Activated naive CD4-positive, alpha-beta T cell treated with anti-CD3 and anti-CD28 coated beads, Interleukin-2, amount 50 U/mL, for 72 hours (primary cell): ENCODE measurements around the gene ZBTB37. TPM values are rescaled to one million over a fixed set of nuclear protein-coding genes. Genes with fewer than 3 reads are reported as not detected.
A peak's percentile ranks its signal among the peaks of the same experiment; 100 is the strongest.
"Not testable (repeated sequence)": the region's sequence is repeated elsewhere in the genome, so short reads cannot be mapped to it uniquely, and the experiment has no call there.

Experiments used
- ATAC-seq, 2 donors: fragments of 150-1000 bp; cut with Tn5 transposase; 2 replicates each; pipeline ENCODE4 v1.10.0; 2021; ENCODE audit warnings: mild to moderate bottlenecking in 2 of 2, moderate library complexity in 2 of 2
- DNase-seq, 2 donors: peaks; one replicate each; pipeline ENCODE4 v3.0.0; 2021 to 2022; ENCODE audit warnings: low spot score in 2 of 2
- H3K27ac Mint-ChIP-seq, 2 donors: one replicate each; pipeline ENCODE4 v1.8.0; 2022; ENCODE audit warnings: mild to moderate bottlenecking in 2 of 2, mixed read lengths in 2 of 2
- H3K36me3 Mint-ChIP-seq, 2 donors: one replicate each; pipeline ENCODE4 v1.8.0; 2022; ENCODE audit warnings: mixed read lengths in 2 of 2
- H3K9me3 Mint-ChIP-seq, 2 donors: one replicate each; pipeline ENCODE4 v1.8.0; 2022; ENCODE audit warnings: mixed read lengths in 2 of 2
- total RNA-seq, 2 donors: library from RNA; stranded (reverse); gene quantifications; one replicate each; pipeline ENCODE4 v1.2.3, GENCODE V29; 2022

Gene ZBTB37
- total RNA-seq, 2 donors from 2014 or later = 9.5 to 21.4 TPM

GRCh38 chr1:173881117-173881516 is 12.9 kb downstream of the ZBTB37 start:
- ATAC-seq, H3K27ac Mint-ChIP-seq, H3K36me3 Mint-ChIP-seq, H3K9me3 Mint-ChIP-seq, DNase-seq: not testable (repeated sequence)

- no peaks in the 10 kb centered on the region for H3K9me3 Mint-ChIP-seq
- no peak overlapping the region for H3K27ac Mint-ChIP-seq
- ATAC-seq (no peak), DNase-seq (no peak)
- H3K36me3 Mint-ChIP-seq = peaks cover 14% of the 10 kb centered on the region in 2 donors
Measured at GRCh38 chr1:173884701-173885100, 16.5 kb downstream of the ZBTB37 start.

GRCh38 chr1:173886746-173887611 is 18.8 kb downstream of the ZBTB37 start:
- ATAC-seq (peak; percentile 26 to 72), DNase-seq (no peak)
- Mint-ChIP-seq H3K9me3 (no peaks in the 10 kb centered on the region), H3K27ac (no peak overlapping the region), H3K36me3 (peaks cover 14 to 21% of the 10 kb centered on the region in 2 donors)

GRCh38 chr1:173887627-173888026 is 19.4 kb downstream of the ZBTB37 start:
- no peak overlapping the region for H3K27ac Mint-ChIP-seq
- ATAC-seq = peak; percentile 73 to 97

GRCh38 chr1:173888749-173889148 is 20.6 kb downstream of the ZBTB37 start:
- ATAC-seq (no peak), DNase-seq (no peak)
- Mint-ChIP-seq H3K36me3 (peaks cover 14 to 21% of the 10 kb centered on the region in 2 donors), H3K9me3 (no peaks in the 10 kb centered on the region), H3K27ac (no peak overlapping the region)

More at GRCh38 chr1:173887627-173888026, 19.4 kb downstream of the ZBTB37 start:
- Mint-ChIP-seq H3K36me3 (peaks cover 14 to 21% of the 10 kb centered on the region in 2 donors), H3K9me3 (no peaks in the 10 kb centered on the region)
- DNase-seq = no peak

GRCh38 chr1:173889885-173890284 is 21.7 kb downstream of the ZBTB37 start:
- no peak for DNase-seq
- ATAC-seq = no peak
- peaks cover 14 to 21% of the 10 kb centered on the region in 2 donors for H3K36me3 Mint-ChIP-seq
- H3K9me3 Mint-ChIP-seq = no peaks in the 10 kb centered on the region
- H3K27ac Mint-ChIP-seq = no peak overlapping the region

- H3K27ac Mint-ChIP-seq = no peak overlapping the region
- no peaks in the 10 kb centered on the region for H3K9me3 Mint-ChIP-seq
- DNase-seq (no peak), ATAC-seq (no peak)
- peaks cover 0 to 7% of the 10 kb centered on the region in 2 donors for H3K36me3 Mint-ChIP-seq
Measured at GRCh38 chr1:173893611-173894010, 25.4 kb downstream of the ZBTB37 start.

GRCh38 chr1:173894189-173894588 is 26.0 kb downstream of the ZBTB37 start:
- DNase-seq (no peak), ATAC-seq (no peak)
- Mint-ChIP-seq H3K27ac (no peak overlapping the region), H3K36me3 (peaks cover 0 to 7% of the 10 kb centered on the region in 2 donors), H3K9me3 (no peaks in the 10 kb centered on the region)

- Mint-ChIP-seq H3K36me3 (peaks cover 0 to 8% of the 10 kb centered on the region in 2 donors), H3K9me3 (peaks cover 0 to 6% of the 10 kb centered on the region in 2 donors), H3K27ac (no peak overlapping the region)
- DNase-seq (no peak), ATAC-seq (peak in 1 of 2 donors; percentile 78)
Measured at GRCh38 chr1:173900427-173900826, 32.2 kb downstream of the ZBTB37 start.

- Mint-ChIP-seq H3K9me3 (peaks cover 0 to 6% of the 10 kb centered on the region in 2 donors), H3K36me3 (peaks cover 0 to 8% of the 10 kb centered on the region in 2 donors), H3K27ac (no peak overlapping the region)
- ATAC-seq = no peak
- DNase-seq = no peak
Measured at GRCh38 chr1:173900992-173901391, 32.8 kb downstream of the ZBTB37 start.

GRCh38 chr1:173903827-173904531 is 35.8 kb downstream of the ZBTB37 start:
- ATAC-seq = no peak
- Mint-ChIP-seq H3K27ac (no peak overlapping the region), H3K36me3 (peaks cover 0 to 8% of the 10 kb centered on the region in 2 donors), H3K9me3 (peaks cover 0 to 6% of the 10 kb centered on the region in 2 donors)
- no peak for DNase-seq

- ATAC-seq (no peak), DNase-seq (no peak)
- Mint-ChIP-seq H3K36me3 (peaks cover 0 to 7% of the 10 kb centered on the region in 2 donors), H3K9me3 (peaks cover 0 to 4% of the 10 kb centered on the region in 2 donors), H3K27ac (no peak overlapping the region)
Measured at GRCh38 chr1:173913111-173913510, 44.9 kb downstream of the ZBTB37 start.

GRCh38 chr1:173914366-173914871 is 46.2 kb downstream of the ZBTB37 start:
- Mint-ChIP-seq H3K27ac (no peak overlapping the region), H3K9me3 (peaks cover 0 to 4% of the 10 kb centered on the region in 2 donors), H3K36me3 (peaks cover 0 to 3% of the 10 kb centered on the region in 2 donors)
- no peak for ATAC-seq
- peak in 1 of 2 donors; percentile 21 for DNase-seq

- ATAC-seq (no peak), DNase-seq (no peak)
- Mint-ChIP-seq H3K27ac (no peak overlapping the region), H3K9me3 (no peaks in the 10 kb centered on the region), H3K36me3 (no peaks in the 10 kb centered on the region)
Measured at GRCh38 chr1:173915596-173915995, 47.4 kb downstream of the ZBTB37 start.

- no peaks in the 10 kb centered on the region for H3K9me3 Mint-ChIP-seq
- no peak for ATAC-seq
Measured at GRCh38 chr1:173916667-173917066, 48.5 kb downstream of the ZBTB37 start.

GRCh38 chr1:173917149-173917548 is 49.0 kb downstream of the ZBTB37 start, which contains the start of gene SERPINC1:
SERPINC1 (minus strand) TSS chr1:173917327; CDS start chr1:173917259, 68 bp downstream.
- DNase-seq (no peak), ATAC-seq (no peak)
- Mint-ChIP-seq H3K27ac (peak within 1 kb of the TSS in 1 of 2 donors; percentile 52), H3K36me3 (no peaks in the 10 kb centered on the region), H3K9me3 (no peaks in the 10 kb centered on the region)

More at GRCh38 chr1:173916667-173917066, 48.5 kb downstream of the ZBTB37 start:
- no peaks in the 10 kb centered on the region for H3K36me3 Mint-ChIP-seq
- peak overlapping the region in 1 of 2 donors; percentile 52 for H3K27ac Mint-ChIP-seq
- DNase-seq = no peak
